ENCODE measurements around the gene PABPC3. TPM values are rescaled to one million over a fixed set of nuclear protein-coding genes. Genes with fewer than 3 reads are reported as not detected.
A peak's percentile ranks its signal among the peaks of the same experiment; 100 is the strongest.

The PABPC3 gene
- total and polyA plus RNA-seq, 2 of the 8 experiments (the other 6 are each of a cell fraction or from before 2014, with no cell fraction given), result 0.18 to 0.48 TPM

GRCh38 chr13:25097426-25097825, 1.5 kb downstream of the PABPC3 start:
- no peak overlapping the region for H3K14ac ChIP-seq (ENCODE audit: insufficient read length)
- H3K4ac ChIP-seq (replicated peaks; ENCODE audit: insufficient read length, low read depth, low read length), result no peak overlapping the region
- no peak overlapping the region for H3K18ac ChIP-seq (ENCODE audit: extremely low read depth, low read length)
- no peak overlapping the region for H2BK5ac ChIP-seq (ENCODE audit: low read depth, low read length)
- H3K23ac ChIP-seq (ENCODE audit: insufficient read length), result no peak overlapping the region
- ChIA-PET POLR2A (ENCODE audit: partially characterized antibody) (no interaction called here), CTCF (ENCODE audit: partially characterized antibody) (interaction anchor here (0.6 to 1.5 kb wide), 5 partner anchors 11 to 285 kb away, joined by 3 to 5 read pairs (median 3); no protein-coding TSS in a partner anchor)
- no peak overlapping the region for H2AK5ac ChIP-seq (ENCODE audit: low read depth, low read length)
- H3K9me3 ChIP-seq (ENCODE audit: insufficient read depth in 2 of 2, low read depth in 1 of 2, low read length in 1 of 2), result no peaks in the 10 kb centered on the region
- H4K20me1 ChIP-seq (replicated peaks in 1 of 2; ENCODE audit: control insufficient read depth in 1 of 2, insufficient read depth in 2 of 2, low read length in 2 of 2), result no peaks in the 10 kb centered on the region
- H3K79me2 ChIP-seq (ENCODE audit: control insufficient read depth in 1 of 2, insufficient read depth in 2 of 2, low read length in 2 of 2), result no peaks in the 10 kb centered on the region
- H3K79me1 ChIP-seq (ENCODE audit: low read depth, low read length), result no peaks in the 10 kb centered on the region
- 92% methylated on average over 13 of the region's 13 CpGs; no CpG with 5 or more reads in 1 of the 2 experiments for WGBS, 2 experiments (ENCODE audit: extremely low coverage in 1 of 2, insufficient coverage in 1 of 2, insufficient read length in 1 of 2, insufficient replicate concordance in 2 of 2, low coverage in 1 of 2, low lambda C conversion rate in 2 of 2, missing lambda C conversion rate in 1 of 2)
- H4K8ac ChIP-seq (ENCODE audit: extremely low read depth, insufficient read depth, low read length), result no peak overlapping the region; the same call in 1 of the 2 replicates
- no peak overlapping the region for H3K56ac ChIP-seq (replicated peaks; ENCODE audit: insufficient read length, low read depth, low read length)
- no peaks in the 10 kb centered on the region for H3K36me3 ChIP-seq (ENCODE audit: control insufficient read depth in 2 of 4, insufficient read depth in 4 of 4, low read length in 3 of 4)
- H2BK15ac ChIP-seq (ENCODE audit: low read length), result no peak overlapping the region
- DNase-seq (ENCODE audit: low read depth in 1 of 2, low spot score in 2 of 2), result no peak
- H2BK120ac ChIP-seq (replicated peaks; ENCODE audit: low read depth, low read length), result no peak overlapping the region
- FAIRE-seq, result no peak
- H3K4me2 ChIP-seq (ENCODE audit: insufficient read depth in 1 of 2, low read depth in 2 of 2, low read length in 2 of 2), result no peak overlapping the region
- no peak for TF ChIP-seq POLR2A (IDR thresholded peaks at IDR 0.05; ENCODE audit: control extremely low read depth in 1 of 2, low read depth in 2 of 2, low read length in 2 of 2)
- H3K23me2 ChIP-seq (ENCODE audit: low read depth, low read length), result no peaks in the 10 kb centered on the region
- no peak overlapping the region for H2BK20ac ChIP-seq (ENCODE audit: low read length)
- no peaks in the 10 kb centered on the region for H3K4me1 ChIP-seq (replicated peaks in 1 of 4; ENCODE audit: control insufficient read depth in 3 of 4, insufficient read depth in 4 of 4, low read length in 3 of 4)
- no peak overlapping the region for H3K9ac ChIP-seq (replicated peaks in 1 of 4; ENCODE audit: extremely low read depth in 1 of 4, low read depth in 3 of 4, low read length in 3 of 4)
- no peaks in the 10 kb centered on the region for H3K27me3 ChIP-seq (replicated peaks in 1 of 4; ENCODE audit: control insufficient read depth in 3 of 4, extremely low read depth in 1 of 4, insufficient read depth in 3 of 4, low read length in 3 of 4)
- H2BK12ac ChIP-seq (ENCODE audit: low read depth, low read length), result no peak overlapping the region
- no peak overlapping the region for H3K4me3 ChIP-seq (ENCODE audit: extremely low read depth in 1 of 4, insufficient read depth in 2 of 4, low read depth in 3 of 4, low read length in 4 of 4)
- 0 out of 2 replicates have a peak overlapping the region, but pooled peaks have one; percentile 19 for H2AFZ ChIP-seq (ENCODE audit: low read length)
- H3K27ac ChIP-seq (ENCODE audit: low read depth, low read length), result no peak overlapping the region
- H4K91ac ChIP-seq (replicated peaks; ENCODE audit: insufficient read length, low read length), result no peak overlapping the region
- H4K5ac ChIP-seq (ENCODE audit: insufficient read length, low read depth, low read length), result no peak overlapping the region
